CD4-positive, alpha-beta T cell treated with Interferon gamma for 1 hour (primary cell): ENCODE measurements around the gene R3HDM4.
A peak's percentile ranks its signal among the peaks of the same experiment; 100 is the strongest.

Source experiments
- DNase-seq: peaks from one replicate; pipeline ENCODE4 v3.0.0-alpha.2; 2020

R3HDM4 gene

GRCh38 chr19:911197-912033 lies 1.6 kb downstream of the R3HDM4 start:
- no peak for DNase-seq

- DNase-seq, result peak; percentile 74
Measured at GRCh38 chr19:907183-907853, 5.7 kb downstream of the R3HDM4 start.

- peak; percentile 43 for DNase-seq
Measured at GRCh38 chr19:906480-906879, 6.5 kb downstream of the R3HDM4 start.

- DNase-seq, result no peak
Measured at GRCh38 chr19:904545-904944, 8.5 kb downstream of the R3HDM4 start.

- no peak for DNase-seq
Measured at GRCh38 chr19:903266-903797, 9.7 kb downstream of the R3HDM4 start.

- DNase-seq, result no peak
Measured at GRCh38 chr19:902446-903226, 10.4 kb downstream of the R3HDM4 start.

GRCh38 chr19:902093-902370 lies 11.0 kb downstream of the R3HDM4 start:
- DNase-seq, result no peak

- no peak for DNase-seq
Measured at GRCh38 chr19:901216-902092, 11.6 kb downstream of the R3HDM4 start.

GRCh38 chr19:900302-901111 lies 12.5 kb downstream of the R3HDM4 start:
- peak; percentile 44 for DNase-seq

- DNase-seq, result no peak
Measured at GRCh38 chr19:900043-900301, 13.0 kb downstream of the R3HDM4 start.

- no peak for DNase-seq
Measured at GRCh38 chr19:899336-900042, 13.5 kb downstream of the R3HDM4 start.

- peak; percentile 58 for DNase-seq
Measured at GRCh38 chr19:898663-899062, 14.4 kb downstream of the R3HDM4 start.

GRCh38 chr19:897442-898039 lies 15.5 kb downstream of the R3HDM4 start:
- no peak for DNase-seq

GRCh38 chr19:896999-897398 lies 16.0 kb downstream of the R3HDM4 start:
- no peak for DNase-seq

GRCh38 chr19:896434-896833 lies 16.6 kb downstream of the R3HDM4 start:
- DNase-seq, result no peak

- peak; percentile 91 for DNase-seq
Measured at GRCh38 chr19:892894-893689, 19.9 kb downstream of the R3HDM4 start, which contains the start of the genes MED16 and RNU6-9. Gene MED16, minus strand, starts transcription at chr19:893187. Its CDS starts 2,056 bp downstream, at chr19:891131. Gene RNU6-9, plus strand, starts transcription at chr19:893484.

GRCh38 chr19:892243-892893 lies 20.7 kb downstream of the R3HDM4 start:
- no peak for DNase-seq

GRCh38 chr19:891421-892200 lies 21.4 kb downstream of the R3HDM4 start:
- peak; percentile 33 for DNase-seq
